GM12864 (cell line): ENCODE data around the gene SLC6A20.

Experiments
- DNase-seq: peaks from one replicate; pipeline ENCODE4 v3.0.0-alpha.2; 2011; ENCODE audit warnings: low read depth
- H3K4me3 ChIP-seq: 2 replicates; pipeline ENCODE4 v1.5.1; 2011; ENCODE audit warnings: mild to moderate bottlenecking, low read depth, low read length, control low read depth
- CTCF ChIP-seq: IDR thresholded peaks from 2 replicates; pipeline ENCODE4 v1.5.1; 2011; ENCODE audit warnings: low read depth, mild to moderate bottlenecking, moderate library complexity, low read length, control low read depth, inconsistent platforms; ENCODE audit errors: missing control alignments

SLC6A20 gene

GRCh38 chr3:45775571-45776300 is 20.6 kb downstream of the SLC6A20 start:
- TF ChIP-seq CTCF = no peak
- no peak for DNase-seq
- H3K4me3 ChIP-seq = no peak overlapping the region

GRCh38 chr3:45774581-45775521 is 21.5 kb downstream of the SLC6A20 start:
- DNase-seq = no peak
- H3K4me3 ChIP-seq = no peak overlapping the region
- no peak for TF ChIP-seq CTCF

- no peak overlapping the region for H3K4me3 ChIP-seq
- TF ChIP-seq CTCF = no peak
- DNase-seq = no peak
These were observed 22.5 kb downstream of the SLC6A20 start for GRCh38 chr3:45773714-45774449.

- DNase-seq = no peak
- no peak overlapping the region for H3K4me3 ChIP-seq
- no peak for TF ChIP-seq CTCF
These were observed 23.3 kb downstream of the SLC6A20 start for GRCh38 chr3:45773072-45773471.

- DNase-seq = no peak
- no peak overlapping the region for H3K4me3 ChIP-seq
- no peak for TF ChIP-seq CTCF
These were observed 23.8 kb downstream of the SLC6A20 start for GRCh38 chr3:45772341-45773035.

- DNase-seq = no peak
- no peak for TF ChIP-seq CTCF
- no peak overlapping the region for H3K4me3 ChIP-seq
These were observed 24.5 kb downstream of the SLC6A20 start for GRCh38 chr3:45771831-45772230.
